HG03097 (cell line): ENCODE data around the gene AFAP1.

Experiments
- ATAC-seq: cut with Tn5 transposase; IDR thresholded peaks from one replicate; pipeline ENCODE4 v1.9.1; 2021; ENCODE audit not compliant: unreplicated experiment, low FRiP score

Gene AFAP1

GRCh38 chr4:7828011-7828720 lies 111.5 kb downstream of the AFAP1 start:
- ATAC-seq, result no peak

DNA sequence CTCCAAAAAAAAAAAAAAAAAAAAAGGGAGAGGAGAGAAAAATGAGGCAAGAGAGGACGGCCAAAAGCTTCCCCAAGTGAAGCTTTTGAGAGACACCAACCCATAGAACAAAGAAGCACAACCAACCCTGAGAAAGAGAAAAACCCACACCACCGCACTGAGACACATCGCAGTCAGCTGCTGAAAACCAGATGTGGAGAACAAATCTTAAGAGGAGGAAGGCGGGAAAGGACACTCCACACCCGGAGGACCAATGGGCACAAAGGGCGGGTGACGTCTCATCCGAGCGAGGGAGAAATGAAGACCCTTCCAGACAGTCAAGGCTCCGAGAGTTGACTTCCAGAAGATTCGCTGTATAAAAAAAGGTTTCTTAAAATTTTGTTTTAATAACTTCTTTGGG lies 112.1 kb downstream of the AFAP1 start:
- ATAC-seq, result no peak

- no peak for ATAC-seq
Measured at GRCh38 chr4:7826909-7827306, 112.8 kb downstream of the AFAP1 start.

GRCh38 chr4:7826176-7826908 lies 113.3 kb downstream of the AFAP1 start:
- ATAC-seq, result no peak

DNA sequence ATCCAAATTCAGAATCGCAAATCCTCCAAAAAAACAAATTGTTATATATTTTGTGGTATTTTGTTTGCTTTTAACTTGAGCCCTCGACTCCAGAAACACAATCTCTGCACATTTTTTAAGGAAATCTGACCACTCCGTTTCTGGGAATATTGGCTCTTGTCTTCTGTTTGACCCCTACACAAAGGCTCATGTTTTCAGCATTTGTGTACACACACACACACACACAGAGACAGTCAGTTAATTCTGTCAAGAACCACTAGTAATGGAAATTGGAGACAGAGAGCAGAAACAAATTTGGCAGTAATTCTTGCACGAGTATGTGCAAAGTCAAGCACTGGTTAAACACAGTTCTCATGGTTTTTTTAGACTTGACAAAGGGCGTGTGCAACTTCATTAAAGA lies 115.4 kb downstream of the AFAP1 start:
- ATAC-seq, result no peak

GRCh38 chr4:7823416-7823824 lies 116.2 kb downstream of the AFAP1 start:
- no peak for ATAC-seq

DNA sequence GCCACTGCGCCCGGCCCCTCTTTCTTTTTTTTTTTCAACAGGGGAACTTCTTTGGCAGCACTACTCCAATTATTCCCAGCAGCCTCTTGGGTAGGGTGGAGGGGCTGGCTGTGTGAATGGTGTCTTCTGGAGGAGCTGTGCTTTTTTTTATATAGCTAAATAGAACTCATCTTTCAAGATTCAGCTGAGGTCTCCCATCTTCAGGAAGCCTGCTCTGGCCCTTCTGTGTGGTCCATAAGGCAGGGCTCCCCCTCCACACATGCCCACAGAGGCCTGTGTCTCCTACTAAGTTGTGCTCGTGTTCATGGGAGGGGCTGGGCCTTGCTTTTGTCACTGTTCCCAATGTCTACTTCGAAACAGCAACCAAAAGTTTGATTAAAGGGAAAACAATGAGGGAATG lies 116.8 kb downstream of the AFAP1 start:
- ATAC-seq, result no peak

DNA sequence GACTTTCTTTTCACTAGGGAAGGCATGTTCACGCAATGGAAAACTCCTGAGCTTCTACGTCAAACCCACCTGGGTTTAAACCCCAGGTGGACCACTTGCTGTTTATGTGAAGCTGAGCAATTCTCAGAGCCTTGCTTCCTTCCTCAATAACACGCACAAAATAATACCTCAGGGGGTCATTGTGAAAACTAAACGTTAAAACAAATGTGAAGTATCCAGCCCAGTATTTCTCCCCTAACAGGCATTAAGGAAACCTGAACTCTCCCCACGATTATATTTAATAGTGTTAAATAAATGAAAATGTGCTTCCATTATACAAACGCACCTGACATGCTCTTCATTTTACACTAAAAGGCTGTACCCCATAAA lies 117.5 kb downstream of the AFAP1 start:
- ATAC-seq, result no peak

GRCh38 chr4:7821245-7822136 lies 118.2 kb downstream of the AFAP1 start:
- ATAC-seq, result no peak

GRCh38 chr4:7820031-7820818 lies 119.4 kb downstream of the AFAP1 start:
- ATAC-seq, result no peak

DNA sequence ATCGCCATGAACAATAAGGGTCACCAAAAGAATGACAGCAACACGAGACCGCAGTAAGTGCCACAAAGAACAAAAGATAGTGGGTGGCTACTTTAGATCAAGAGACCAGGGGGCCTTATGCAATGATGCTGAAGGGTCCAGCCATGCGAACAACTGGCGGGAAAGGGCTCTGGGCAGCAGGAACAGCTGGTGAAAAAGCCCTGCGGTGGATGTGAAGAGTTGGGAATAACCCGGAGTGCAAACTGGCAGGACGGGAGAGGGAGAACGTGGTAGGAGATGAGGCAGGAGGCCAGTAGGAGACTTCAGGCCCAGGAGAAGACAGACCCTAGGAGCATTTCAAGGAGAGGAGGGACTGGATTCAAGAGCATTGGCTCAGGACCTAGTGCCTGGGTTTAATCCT lies 120.2 kb downstream of the AFAP1 start:
- ATAC-seq, result no peak

- ATAC-seq, result no peak
Measured at GRCh38 chr4:7818399-7818911, 121.2 kb downstream of the AFAP1 start.

DNA sequence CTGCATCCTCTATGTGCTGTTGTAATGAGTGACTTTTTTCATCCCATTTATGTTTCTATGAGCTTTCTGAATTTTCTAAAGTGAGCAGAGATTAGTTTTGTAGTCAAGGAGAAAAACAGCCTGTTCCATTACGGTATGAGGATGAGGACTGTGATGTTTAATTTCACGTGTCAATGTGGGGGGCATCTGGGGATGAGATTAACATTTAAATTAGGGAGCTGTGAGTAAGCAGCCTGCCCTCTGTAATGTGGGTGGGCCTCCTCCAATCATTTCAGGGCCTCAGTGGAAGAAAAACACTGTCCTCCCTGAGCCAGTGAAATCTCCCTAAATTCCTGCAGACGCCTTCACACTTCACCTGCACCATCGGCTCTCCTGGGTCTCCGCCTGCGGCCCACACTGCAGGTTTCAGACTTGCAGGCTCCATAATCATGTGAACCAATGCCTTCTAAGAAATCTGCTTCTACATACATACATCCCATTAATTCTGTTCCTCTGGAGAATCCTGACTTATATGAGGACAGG lies 121.7 kb downstream of the AFAP1 start:
- no peak for ATAC-seq

DNA sequence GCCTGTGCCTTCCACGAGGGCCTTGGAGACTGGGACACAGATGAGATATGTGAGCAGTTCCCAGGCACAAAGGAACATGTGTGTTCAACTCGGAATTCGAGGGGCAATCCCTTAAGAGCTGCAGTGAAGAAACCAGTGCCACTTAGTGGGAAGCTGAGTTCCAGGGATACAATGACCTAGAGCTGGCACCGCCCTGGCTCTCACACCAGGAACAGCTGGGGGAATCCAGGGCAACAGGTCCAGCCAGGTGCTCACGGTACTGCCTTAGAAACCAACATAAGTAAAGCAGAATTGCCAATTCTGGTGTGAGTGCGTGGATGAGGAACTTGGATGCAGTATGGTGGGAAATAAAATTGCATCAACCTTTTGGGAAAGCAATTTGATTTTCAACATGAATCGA lies 122.9 kb downstream of the AFAP1 start:
- ATAC-seq, result no peak

DNA sequence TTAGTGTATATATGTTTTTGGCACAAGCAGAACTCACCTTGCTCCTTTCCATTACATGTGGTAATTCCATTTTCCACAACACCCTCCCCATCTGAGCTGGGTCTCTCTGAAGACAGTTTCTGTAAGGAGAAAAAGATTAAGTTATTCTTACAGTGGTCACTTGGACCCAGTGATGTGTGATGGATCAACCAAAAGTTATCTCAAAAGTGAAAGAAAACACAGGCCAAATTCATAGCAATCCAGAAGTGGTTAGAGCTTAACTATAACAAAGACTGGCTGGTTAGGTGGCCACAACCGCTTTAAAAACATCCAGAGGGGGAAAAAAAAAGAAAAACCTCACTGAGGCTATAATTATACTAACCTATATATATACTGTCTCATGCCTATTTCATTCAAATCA lies 123.7 kb downstream of the AFAP1 start:
- ATAC-seq, result no peak

DNA sequence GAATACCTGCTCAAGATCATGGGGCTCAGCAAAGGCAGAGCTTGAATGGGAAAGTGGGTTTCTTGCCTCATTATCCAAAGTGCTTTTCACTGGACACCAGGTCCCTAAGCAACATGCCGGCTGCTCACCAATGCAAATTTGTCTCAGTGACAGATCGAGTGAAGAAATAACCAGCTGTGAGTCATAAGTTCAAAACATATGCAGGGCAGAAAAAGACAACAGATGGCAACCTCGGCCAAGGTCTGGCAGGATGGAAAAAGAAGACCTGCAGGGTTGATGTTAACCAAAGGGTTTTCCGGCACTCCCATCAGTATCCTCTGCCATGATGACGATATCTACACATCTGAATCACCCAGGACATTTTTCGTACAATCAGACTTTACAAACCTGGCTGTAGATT lies 124.1 kb downstream of the AFAP1 start:
- no peak for ATAC-seq

DNA sequence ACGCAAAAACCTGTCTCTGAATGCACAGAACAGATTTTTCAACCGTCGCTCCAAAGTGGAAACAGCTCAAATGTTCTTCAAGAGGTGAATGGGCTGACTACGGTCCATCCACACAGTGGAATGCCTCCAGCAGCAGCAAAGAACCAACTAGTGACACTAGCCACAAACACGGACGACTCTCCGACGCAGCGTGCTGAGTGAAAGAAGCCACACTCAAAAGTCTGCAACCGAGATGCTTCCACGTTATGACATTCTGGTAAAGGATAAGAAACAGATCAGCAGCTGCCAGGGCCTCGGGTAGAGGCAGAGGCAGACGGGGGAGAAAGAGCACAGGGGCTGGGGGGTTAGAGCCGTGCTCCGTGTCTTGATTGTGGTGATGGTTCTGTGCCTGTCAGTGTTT lies 125.2 kb downstream of the AFAP1 start:
- no peak for ATAC-seq

DNA sequence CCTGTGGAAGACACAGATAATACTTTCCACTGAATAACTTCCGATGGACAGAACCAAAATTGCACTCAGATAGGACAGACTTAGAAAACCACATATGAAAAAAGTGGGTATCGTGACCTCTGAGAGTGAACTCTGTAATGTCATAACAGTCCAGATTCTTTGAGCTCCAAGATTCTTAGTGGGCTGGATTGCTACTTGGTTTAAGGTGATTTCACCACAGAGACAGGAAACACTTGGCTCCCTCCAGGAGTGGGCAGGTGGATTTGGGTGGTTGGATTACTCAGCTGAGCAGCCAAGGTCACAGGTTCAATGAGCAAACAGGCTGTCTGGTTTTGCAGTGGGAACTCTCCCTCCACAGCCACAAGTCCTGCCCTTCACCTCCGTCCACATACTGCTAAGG lies 126.0 kb downstream of the AFAP1 start:
- ATAC-seq, result no peak

GRCh38 chr4:7812921-7813320 lies 126.7 kb downstream of the AFAP1 start:
- ATAC-seq, result no peak

DNA sequence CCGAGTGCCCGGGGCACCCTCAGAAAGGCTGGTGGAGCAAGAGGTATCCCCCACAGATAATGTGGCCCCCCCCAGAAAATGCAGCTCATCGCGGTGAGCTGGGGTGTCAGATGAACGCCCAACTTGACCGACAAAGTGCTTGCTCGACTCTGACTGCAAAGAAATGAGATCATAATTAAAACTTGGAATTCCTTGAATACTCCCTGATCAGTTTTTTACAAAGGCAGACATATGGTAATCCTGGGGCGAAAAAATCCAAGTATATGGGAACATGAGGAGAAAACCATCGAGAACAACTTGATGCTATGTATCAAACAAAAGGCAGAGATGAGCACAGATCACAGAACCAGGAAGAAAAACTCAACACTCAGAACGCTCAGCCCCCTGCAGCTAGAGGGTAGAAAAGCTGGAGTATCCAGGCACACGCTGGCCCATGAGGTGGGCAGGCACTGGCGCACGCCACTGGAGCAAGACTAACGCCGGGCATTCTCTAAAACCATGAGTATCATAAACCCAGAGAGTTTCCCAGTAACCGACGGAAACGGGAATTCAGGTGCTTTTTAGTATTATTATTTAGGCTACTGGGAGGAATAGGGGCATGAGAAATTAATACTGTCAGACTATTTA lies 127.3 kb downstream of the AFAP1 start:
- ATAC-seq, result no peak
